CD4-positive, alpha-beta memory T cell (primary cell): Measurements from ENCODE around the gene SERPINA3. TPM values are rescaled to one million over a fixed set of nuclear protein-coding genes. Genes with fewer than 3 reads are reported as not detected.
"Not testable (repeated sequence)": the region's sequence is repeated elsewhere in the genome, so short reads cannot be mapped to it uniquely, and the experiment has no call there.

ENCODE experiments used
- CTCF ChIA-PET: fragments of 350-600 bp; sonication (Branson Sonifier 250); formaldehyde crosslinking; loops from one replicate; lab custom pipeline; 2021; ENCODE audit warnings: inconsistent platforms; ENCODE audit not compliant: partially characterized antibody; lab: Charles Lee
- POLR2A ChIA-PET: fragments of 350-600 bp; sonication (Branson Sonifier 250); formaldehyde crosslinking; loops from one replicate; lab custom pipeline; 2021; ENCODE audit not compliant: partially characterized antibody; lab: Charles Lee
- DNase-seq, 5 donors: peaks; one replicate each; pipeline versions ENCODE4 v3.0.0 to v3.0.0-alpha.2; 2020 to 2022; ENCODE audit warnings: mixed read lengths in 1 of 5
- H3K27ac ChIP-seq: one replicate; pipeline ENCODE4 v1.7.0; 2013; ENCODE audit warnings: low read depth, low read length
- H3K27me3 ChIP-seq: 2 replicates; pipeline ENCODE4 v1.7.0; 2013; ENCODE audit warnings: mild to moderate bottlenecking, low read length, moderate library complexity; ENCODE audit not compliant: insufficient read depth
- H3K36me3 ChIP-seq: 2 replicates; pipeline ENCODE4 v1.7.0; 2013; ENCODE audit warnings: mild to moderate bottlenecking, low read length, moderate library complexity; ENCODE audit not compliant: insufficient read depth
- H3K4me1 ChIP-seq: 2 replicates; pipeline ENCODE4 v1.7.0; 2013; ENCODE audit warnings: mild to moderate bottlenecking, low read length, moderate library complexity; ENCODE audit not compliant: insufficient read depth
- H3K4me3 ChIP-seq, 2 donors: one replicate each; pipeline ENCODE4 v1.7.0; 2013; ENCODE audit warnings: low read length in 2 of 2, mild to moderate bottlenecking in 1 of 2
- H3K9me3 ChIP-seq, 2 donors: one replicate each; pipeline ENCODE4 v1.7.0; 2013; ENCODE audit warnings: low read length in 2 of 2, control low read depth in 1 of 2; ENCODE audit not compliant: control insufficient read depth in 1 of 2
- H3K27ac Mint-ChIP-seq, 7 donors: one replicate each; pipeline ENCODE4 v1.8.0; 2020 to 2021; ENCODE audit warnings: mixed read lengths in 7 of 7, mild to moderate bottlenecking in 6 of 7, inconsistent platforms in 3 of 7, moderate library complexity in 3 of 7
- H3K27me3 Mint-ChIP-seq, 2 donors: one replicate each; pipeline ENCODE4 v1.8.0; 2020 to 2021; ENCODE audit warnings: mixed read lengths in 2 of 2
- H3K36me3 Mint-ChIP-seq, 2 donors: one replicate each; pipeline ENCODE4 v1.8.0; 2020 to 2021; ENCODE audit warnings: mixed read lengths in 2 of 2, inconsistent platforms in 1 of 2, mild to moderate bottlenecking in 1 of 2
- H3K4me1 Mint-ChIP-seq, 4 donors: one replicate each; pipeline ENCODE4 v1.8.0; 2020 to 2021; ENCODE audit warnings: mixed read lengths in 4 of 4, mild to moderate bottlenecking in 1 of 4
- H3K4me3 Mint-ChIP-seq, 8 donors: one replicate each; pipeline ENCODE4 v1.8.0; 2020 to 2021; ENCODE audit warnings: mixed read lengths in 8 of 8, mild to moderate bottlenecking in 7 of 8, moderate library complexity in 6 of 8, inconsistent platforms in 3 of 8
- H3K9me3 Mint-ChIP-seq, 8 donors: one replicate each; pipeline ENCODE4 v1.8.0; 2020 to 2021; ENCODE audit warnings: mixed read lengths in 8 of 8, mild to moderate bottlenecking in 5 of 8, inconsistent platforms in 3 of 8, moderate library complexity in 1 of 8
- intact Hi-C: fragments of 100-400 bp; cut with micrococcal nuclease; formaldehyde crosslinking; loops from one replicate; pipeline ENCODE4 v1.15.1; 2023
- polyA plus RNA-seq, 2 donors: library from polyadenylated mRNA; unstranded; fragments of 300-500 nt; fragmentation: Illumina TruSeq; gene quantifications; one replicate each; pipeline ENCODE4 v1.2.3, GENCODE V29; 2021
- total RNA-seq, 2 experiments: library from RNA; stranded (reverse); gene quantifications; one replicate each; pipeline ENCODE4 v1.2.3, GENCODE V29; 2021

SERPINA3 gene
- total and polyA plus RNA-seq, 4 experiments from 2014 or later = not detected

GRCh38 chr14:94571395-94571794, 40.8 kb upstream of the SERPINA3 start:
- H3K4me1 Mint-ChIP-seq = no peaks in the 10 kb centered on the region
- DNase-seq = no peak
- H3K9me3 Mint-ChIP-seq = peaks cover 0 to 2% (median 0%) of the 10 kb centered on the region in 8 donors
- H3K4me3 Mint-ChIP-seq = no peak overlapping the region
- Histone ChIP-seq H3K4me1 (no peaks in the 10 kb centered on the region), H3K36me3 (no peaks in the 10 kb centered on the region), H3K27me3 (no peaks in the 10 kb centered on the region), H3K27ac (no peak overlapping the region), H3K9me3 (no peaks in the 10 kb centered on the region), H3K4me3 (no peak overlapping the region)
- intact Hi-C loops = no loop called here
- POLR2A ChIA-PET = no interaction called here
- no peak overlapping the region for H3K27ac Mint-ChIP-seq
- H3K36me3 Mint-ChIP-seq = no peaks in the 10 kb centered on the region
- peaks cover 0 to 6% of the 10 kb centered on the region in 2 donors for H3K27me3 Mint-ChIP-seq
- CTCF ChIA-PET = interaction anchor here (1.6 kb wide), 1 partner anchor 23 kb away, joined by 4 read pairs; no protein-coding TSS in a partner anchor

DNA sequence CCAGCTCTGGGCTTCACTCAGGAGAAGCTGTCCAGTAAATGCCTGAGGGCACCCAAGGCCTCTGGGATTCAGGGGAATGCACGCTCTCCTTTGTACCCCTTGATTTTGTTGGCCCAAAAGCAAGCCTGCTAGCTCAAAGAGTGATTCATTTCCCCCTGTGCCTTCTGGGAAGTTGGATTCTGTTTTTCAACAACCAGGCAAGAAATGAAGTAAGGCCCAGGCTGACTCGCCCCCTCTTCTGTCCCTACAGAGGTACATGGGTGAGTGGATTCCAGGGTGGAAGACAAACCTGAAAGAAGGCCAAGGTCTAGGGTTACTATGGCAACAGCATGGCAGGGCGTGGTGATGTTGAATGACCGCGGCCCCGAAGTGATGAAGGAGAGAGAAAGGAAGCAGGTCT, 40.2 kb upstream of the SERPINA3 start:
- no peak overlapping the region for H3K27ac ChIP-seq
- no peaks in the 10 kb centered on the region for H3K36me3 Mint-ChIP-seq
- H3K27me3 ChIP-seq = no peaks in the 10 kb centered on the region
- no peaks in the 10 kb centered on the region for H3K36me3 ChIP-seq
- no peaks in the 10 kb centered on the region for H3K9me3 ChIP-seq
- H3K9me3 Mint-ChIP-seq = peaks cover 0 to 2% (median 0%) of the 10 kb centered on the region in 8 donors
- no peak overlapping the region for H3K27ac Mint-ChIP-seq
- no peaks in the 10 kb centered on the region for H3K4me1 ChIP-seq
- no peak for DNase-seq
- H3K4me3 Mint-ChIP-seq = no peak overlapping the region
- CTCF ChIA-PET = no interaction called here
- POLR2A ChIA-PET = no interaction called here
- H3K4me1 Mint-ChIP-seq = no peaks in the 10 kb centered on the region
- H3K27me3 Mint-ChIP-seq = peaks cover 0 to 4% of the 10 kb centered on the region in 2 donors
- intact Hi-C loops = no loop called here
- no peak overlapping the region for H3K4me3 ChIP-seq

DNA sequence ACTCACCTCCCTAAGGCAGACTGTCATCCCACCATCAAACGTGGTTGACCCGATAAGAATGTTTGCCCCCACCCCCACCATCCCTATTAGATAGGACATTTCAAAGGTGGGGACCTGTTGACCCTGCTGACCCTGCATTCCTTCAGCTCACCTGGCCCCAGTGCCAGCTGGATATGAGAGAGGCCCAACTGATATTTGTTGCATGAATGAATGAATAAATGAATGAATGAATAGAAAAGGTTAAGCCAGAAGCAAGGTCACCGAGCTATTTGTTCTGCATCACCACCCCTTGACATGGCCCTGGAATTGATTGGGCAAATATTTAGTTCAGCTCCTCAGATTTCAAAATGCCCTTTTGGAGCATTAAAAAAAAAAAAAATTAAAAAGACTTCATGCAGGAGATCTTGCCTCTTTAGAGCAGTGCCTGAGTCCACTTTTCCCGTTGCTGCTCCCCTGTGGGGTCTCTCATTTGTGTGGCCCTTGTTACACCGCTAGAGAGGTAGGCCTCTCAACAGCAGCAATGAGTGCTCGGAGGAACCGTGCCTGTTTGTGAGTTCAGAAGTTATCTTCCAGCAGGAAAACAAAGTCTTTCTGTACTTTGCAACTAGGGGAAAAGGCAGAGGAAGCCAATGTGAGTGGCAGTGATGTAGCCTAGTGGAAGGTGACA, 39.4 kb upstream of the SERPINA3 start:
- no peak overlapping the region for H3K27ac ChIP-seq
- H3K27me3 ChIP-seq = no peaks in the 10 kb centered on the region
- no peak for DNase-seq
- ChIA-PET CTCF (interaction anchor here (1.1 kb wide), 1 partner anchor 24 kb away, joined by 3 read pairs; no protein-coding TSS in a partner anchor), POLR2A (no interaction called here)
- no peaks in the 10 kb centered on the region for H3K9me3 ChIP-seq
- no peaks in the 10 kb centered on the region for H3K4me1 ChIP-seq
- no peaks in the 10 kb centered on the region for H3K36me3 ChIP-seq
- Mint-ChIP-seq H3K9me3 (peaks cover 0 to 2% (median 0%) of the 10 kb centered on the region in 8 donors), H3K4me1 (no peaks in the 10 kb centered on the region), H3K4me3 (no peak overlapping the region), H3K36me3 (no peaks in the 10 kb centered on the region), H3K27me3 (peaks cover 0 to 4% of the 10 kb centered on the region in 2 donors), H3K27ac (no peak overlapping the region)
- no peak overlapping the region for H3K4me3 ChIP-seq
- intact Hi-C loops = no loop called here

DNA sequence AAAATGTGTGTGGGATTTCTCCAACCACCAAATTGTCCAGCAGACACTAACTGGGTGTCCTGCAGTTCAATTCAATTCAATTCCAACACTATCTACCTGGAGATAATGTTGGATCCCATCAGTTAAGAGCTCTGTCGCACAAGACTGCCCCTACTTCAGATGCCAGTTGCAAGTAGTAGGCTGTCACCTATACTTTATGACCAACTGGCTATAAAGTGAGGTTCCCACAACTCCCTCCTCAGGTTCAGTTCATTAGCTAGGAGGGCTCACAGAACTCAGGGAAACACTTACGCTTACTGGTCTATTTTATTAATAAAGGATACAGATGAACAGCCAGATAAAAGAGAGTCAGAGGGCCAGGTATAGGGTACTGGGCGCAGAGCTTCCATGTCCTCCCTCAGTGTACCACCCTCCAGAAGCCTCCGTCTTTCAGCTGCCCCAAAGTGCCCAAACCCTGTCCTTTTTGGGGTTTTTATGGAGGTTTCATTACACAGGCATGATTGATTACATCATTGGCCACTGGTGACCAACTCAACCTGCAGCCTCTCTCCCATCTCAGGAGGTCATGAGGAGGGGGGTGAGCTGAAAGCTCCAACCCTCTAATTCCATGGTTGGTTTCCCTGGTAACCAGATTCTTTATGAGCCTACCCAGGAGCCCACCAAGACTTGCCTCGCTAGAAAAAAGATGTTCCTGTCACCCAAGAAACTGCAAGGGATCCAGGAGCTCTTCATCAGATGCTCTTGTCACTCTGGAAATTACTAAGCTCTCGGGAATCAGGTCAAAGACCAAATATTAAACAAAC, 38.5 kb upstream of the SERPINA3 start:
- Mint-ChIP-seq H3K27ac (no peak overlapping the region), H3K9me3 (peaks cover 0 to 2% (median 0%) of the 10 kb centered on the region in 8 donors), H3K27me3 (peaks cover 0 to 4% of the 10 kb centered on the region in 2 donors), H3K36me3 (no peaks in the 10 kb centered on the region), H3K4me1 (no peaks in the 10 kb centered on the region), H3K4me3 (no peak overlapping the region)
- POLR2A ChIA-PET = no interaction called here
- H3K4me1 ChIP-seq = no peaks in the 10 kb centered on the region
- CTCF ChIA-PET = interaction anchor here (0.8 to 1.1 kb wide), 2 partner anchors 12 to 25 kb away, joined by 3 read pairs; partner anchors contain the start of gene SERPINA4
- no peaks in the 10 kb centered on the region for H3K36me3 ChIP-seq
- intact Hi-C loops = no loop called here
- H3K27ac ChIP-seq = no peak overlapping the region
- H3K27me3 ChIP-seq = no peaks in the 10 kb centered on the region
- DNase-seq = no peak
- H3K9me3 ChIP-seq = no peaks in the 10 kb centered on the region
- H3K4me3 ChIP-seq = no peak overlapping the region

DNA sequence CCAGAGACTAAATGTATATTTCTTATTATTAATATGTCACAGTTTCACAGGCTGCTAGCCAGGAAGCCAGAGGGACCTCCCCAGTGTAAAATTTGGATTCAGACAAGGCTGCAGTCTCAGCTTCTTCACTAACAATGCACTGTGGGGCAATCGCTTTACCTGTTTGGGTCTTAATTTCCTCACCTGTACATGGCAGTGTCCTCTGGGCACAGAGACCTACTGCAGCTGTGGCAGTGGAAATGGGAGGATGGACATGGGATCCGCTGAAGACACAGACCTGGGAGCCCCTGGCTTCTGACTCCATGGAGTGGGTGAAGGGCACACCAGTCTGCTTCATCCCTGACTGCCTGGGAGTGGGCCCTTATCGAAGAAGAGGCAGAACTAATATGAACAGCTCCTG, 37.9 kb upstream of the SERPINA3 start:
- Histone ChIP-seq H3K27ac (no peak overlapping the region), H3K4me3 (no peak overlapping the region), H3K4me1 (no peaks in the 10 kb centered on the region), H3K9me3 (no peaks in the 10 kb centered on the region), H3K27me3 (no peaks in the 10 kb centered on the region), H3K36me3 (no peaks in the 10 kb centered on the region)
- no peaks in the 10 kb centered on the region for H3K4me1 Mint-ChIP-seq
- no peak for DNase-seq
- ChIA-PET POLR2A (no interaction called here), CTCF (no interaction called here)
- no peak overlapping the region for H3K27ac Mint-ChIP-seq
- H3K9me3 Mint-ChIP-seq = peaks cover 0 to 2% (median 0%) of the 10 kb centered on the region in 8 donors
- H3K4me3 Mint-ChIP-seq = no peak overlapping the region
- H3K36me3 Mint-ChIP-seq = no peaks in the 10 kb centered on the region
- intact Hi-C loops = no loop called here
- H3K27me3 Mint-ChIP-seq = peaks cover 0 to 5% of the 10 kb centered on the region in 2 donors

DNA sequence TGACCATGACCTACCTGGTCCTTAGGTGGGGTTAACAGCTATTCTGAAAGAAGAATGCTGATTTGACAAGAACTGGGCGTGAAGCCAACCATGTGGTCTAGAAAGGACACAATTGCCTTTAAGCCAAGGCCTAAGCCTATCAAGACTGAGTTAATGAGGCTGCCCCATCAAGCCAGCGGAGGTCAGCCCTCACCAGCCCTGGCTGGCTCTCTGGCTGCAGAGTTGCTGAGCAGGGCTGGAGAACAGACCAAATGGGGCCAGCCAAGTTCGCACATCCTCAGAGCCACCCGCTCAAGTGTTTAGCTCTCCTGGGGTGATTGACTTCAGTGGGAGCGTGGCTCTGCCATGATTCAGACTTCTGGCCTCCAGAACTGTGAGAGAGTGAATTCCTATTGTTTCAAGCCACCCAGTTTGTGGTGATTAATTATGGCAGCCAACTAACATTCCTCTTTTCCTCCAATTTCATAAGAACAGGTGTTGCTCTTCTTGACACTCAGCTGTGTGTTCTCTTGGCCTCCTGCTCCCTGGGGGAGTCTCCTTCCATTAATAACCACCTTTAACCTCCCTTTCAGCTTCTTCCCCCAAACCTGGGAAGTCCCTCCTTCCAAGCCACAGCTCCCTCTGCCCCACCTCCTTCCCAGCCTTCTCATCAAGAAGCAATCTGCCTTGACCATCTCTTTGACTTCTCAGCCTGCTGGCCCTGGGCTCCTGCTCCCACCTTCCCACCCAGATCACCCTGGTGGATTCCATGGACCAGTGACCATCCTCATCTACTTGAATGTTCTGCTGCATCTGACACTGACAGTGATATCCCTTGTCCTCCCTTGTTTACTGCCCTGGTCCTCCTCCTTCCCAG, 36.2 kb upstream of the SERPINA3 start:
- intact Hi-C loops = no loop called here
- no peak overlapping the region for H3K27ac ChIP-seq
- H3K27me3 ChIP-seq = no peaks in the 10 kb centered on the region
- Mint-ChIP-seq H3K9me3 (peaks cover 0 to 2% (median 0%) of the 10 kb centered on the region in 8 donors), H3K27ac (no peak overlapping the region), H3K4me3 (no peak overlapping the region), H3K4me1 (no peaks in the 10 kb centered on the region), H3K27me3 (peaks cover 0 to 3% of the 10 kb centered on the region in 2 donors), H3K36me3 (no peaks in the 10 kb centered on the region)
- DNase-seq = no peak
- H3K36me3 ChIP-seq = no peaks in the 10 kb centered on the region
- POLR2A ChIA-PET = no interaction called here
- no peaks in the 10 kb centered on the region for H3K9me3 ChIP-seq
- CTCF ChIA-PET = no interaction called here
- H3K4me1 ChIP-seq = no peaks in the 10 kb centered on the region
- no peak overlapping the region for H3K4me3 ChIP-seq

DNA sequence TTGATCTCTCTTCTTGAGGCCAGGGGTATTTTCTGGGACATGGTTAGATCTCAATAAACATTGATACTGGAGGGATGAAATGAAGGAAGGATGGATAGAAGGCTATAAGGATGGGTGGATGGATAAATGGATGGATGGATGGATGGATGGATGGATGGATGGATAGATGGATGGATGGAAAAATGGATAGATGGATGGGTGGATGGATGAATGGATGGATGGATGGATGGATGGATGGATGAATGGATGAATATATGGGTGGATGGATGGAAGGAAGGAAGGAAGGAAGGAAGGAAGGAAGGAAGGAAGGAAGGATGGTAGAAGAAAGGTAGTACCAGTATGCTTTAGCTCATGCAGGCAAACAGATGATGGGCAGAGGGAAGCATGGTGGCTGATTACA, 34.7 kb upstream of the SERPINA3 start:
- H3K27me3 ChIP-seq, DNase-seq, H3K9me3 ChIP-seq, H3K4me3 ChIP-seq, H3K27ac Mint-ChIP-seq, H3K4me1 ChIP-seq, H3K4me1 Mint-ChIP-seq, H3K4me3 Mint-ChIP-seq, H3K36me3 Mint-ChIP-seq, POLR2A ChIA-PET, H3K9me3 Mint-ChIP-seq, H3K27ac ChIP-seq, H3K27me3 Mint-ChIP-seq, H3K36me3 ChIP-seq, intact Hi-C loops, CTCF ChIA-PET: not testable (repeated sequence)
